NCI-H69 (cell line): ENCODE data around the gene PROCR.
A peak's percentile ranks its signal among the peaks of the same experiment; 100 is the strongest.
"Not testable (repeated sequence)": the region's sequence is repeated elsewhere in the genome, so short reads cannot be mapped to it uniquely, and the experiment has no call there.

ENCODE experiments used
- DNase-seq: peaks from one replicate; lab custom pipeline; 2025; lab: John Stamatoyannopoulos, UW

The PROCR gene

DNA sequence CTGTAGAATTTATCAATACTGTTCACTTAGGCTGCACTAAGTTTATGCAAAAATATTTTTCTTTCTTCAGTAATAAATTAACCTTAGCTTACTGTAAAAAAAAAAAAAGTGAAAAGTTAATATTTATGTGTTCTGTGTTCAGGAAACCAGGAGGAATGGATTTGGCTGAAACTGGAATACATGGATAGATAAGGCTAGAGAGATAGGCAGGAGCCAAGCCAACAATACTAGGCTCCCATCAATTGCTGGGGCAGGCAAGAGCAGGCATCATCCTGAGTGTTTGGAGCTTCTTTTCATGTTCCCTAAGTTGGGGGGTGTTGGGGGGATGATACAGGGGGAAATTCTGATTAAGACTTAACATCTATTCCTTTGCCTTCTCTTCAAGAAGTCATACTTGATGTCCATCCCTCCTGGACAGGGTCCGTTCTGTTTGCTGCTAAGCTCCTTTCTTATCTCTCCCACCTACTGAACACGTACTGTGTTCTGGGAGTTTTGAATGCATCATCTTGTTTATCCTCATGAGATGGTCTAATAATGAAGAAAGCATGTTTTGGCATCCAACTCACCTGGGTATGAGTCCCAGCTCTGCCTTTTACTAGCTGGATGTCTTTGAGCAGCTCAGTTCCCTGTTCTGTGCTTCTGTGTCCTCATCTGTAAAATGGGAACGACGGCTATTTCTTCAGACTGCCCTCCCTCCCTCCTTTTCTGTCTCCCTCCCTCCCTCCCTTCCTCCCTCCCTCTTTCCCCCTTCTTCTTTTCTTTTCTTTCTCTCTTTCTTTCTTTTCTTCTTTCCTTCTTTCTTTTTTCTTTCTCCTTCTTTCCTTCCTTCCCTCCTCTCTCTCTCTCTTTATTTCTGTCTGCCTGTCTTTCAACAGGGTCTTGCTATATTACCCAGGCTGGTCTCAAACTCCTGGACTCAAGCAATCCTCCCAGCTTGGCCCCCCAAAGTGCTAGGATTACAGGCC is 6.4 kb upstream of the PROCR start:
- no peak for DNase-seq

DNA sequence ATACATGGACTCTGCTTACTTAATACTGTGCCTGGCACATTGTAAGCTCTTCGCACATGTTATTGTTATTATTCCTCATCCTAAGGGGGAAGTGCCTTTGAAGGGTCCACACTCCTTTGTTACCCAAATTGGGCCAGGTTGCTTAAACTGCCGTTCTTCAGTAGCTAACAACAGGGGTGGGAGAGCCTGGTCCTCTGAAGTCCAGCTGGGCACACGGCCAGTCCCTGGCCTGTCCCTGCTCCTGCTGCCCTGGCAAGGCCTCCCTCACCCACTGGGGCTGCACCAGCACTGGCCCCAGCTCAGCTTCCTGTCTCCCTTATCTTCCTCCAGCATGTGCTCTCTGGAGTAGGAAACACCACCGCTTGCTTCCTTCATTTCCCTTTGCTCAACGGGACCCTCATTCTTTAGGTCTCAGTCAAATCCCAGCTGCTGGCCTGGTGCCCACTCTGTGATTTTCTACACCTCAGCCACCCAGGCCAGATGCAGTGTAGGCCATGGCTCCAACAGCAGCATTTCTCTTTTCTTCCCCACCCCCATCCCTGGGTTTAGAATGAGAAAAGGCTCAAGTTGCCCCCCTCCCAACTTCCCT is 5.5 kb upstream of the PROCR start:
- no peak for DNase-seq

DNA sequence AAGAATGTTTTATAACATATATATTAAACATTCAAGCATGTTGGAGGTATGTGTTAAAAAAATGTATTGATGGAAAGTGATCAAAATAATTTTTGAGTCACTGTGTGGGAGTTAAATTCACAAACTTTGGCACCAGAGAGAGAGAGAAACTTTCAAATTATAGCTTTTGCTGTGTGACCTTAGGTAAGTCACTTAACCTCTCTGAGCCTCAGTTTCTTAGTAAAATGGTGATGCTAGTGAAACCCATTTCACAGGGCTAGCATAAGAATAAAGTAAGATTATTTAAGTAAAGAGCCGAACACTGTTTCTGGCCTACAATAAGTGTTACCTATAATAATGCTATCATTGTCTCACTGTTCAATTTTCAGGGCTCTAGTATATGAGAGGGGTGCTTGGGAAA is 4.1 kb upstream of the PROCR start:
- no peak for DNase-seq

DNA sequence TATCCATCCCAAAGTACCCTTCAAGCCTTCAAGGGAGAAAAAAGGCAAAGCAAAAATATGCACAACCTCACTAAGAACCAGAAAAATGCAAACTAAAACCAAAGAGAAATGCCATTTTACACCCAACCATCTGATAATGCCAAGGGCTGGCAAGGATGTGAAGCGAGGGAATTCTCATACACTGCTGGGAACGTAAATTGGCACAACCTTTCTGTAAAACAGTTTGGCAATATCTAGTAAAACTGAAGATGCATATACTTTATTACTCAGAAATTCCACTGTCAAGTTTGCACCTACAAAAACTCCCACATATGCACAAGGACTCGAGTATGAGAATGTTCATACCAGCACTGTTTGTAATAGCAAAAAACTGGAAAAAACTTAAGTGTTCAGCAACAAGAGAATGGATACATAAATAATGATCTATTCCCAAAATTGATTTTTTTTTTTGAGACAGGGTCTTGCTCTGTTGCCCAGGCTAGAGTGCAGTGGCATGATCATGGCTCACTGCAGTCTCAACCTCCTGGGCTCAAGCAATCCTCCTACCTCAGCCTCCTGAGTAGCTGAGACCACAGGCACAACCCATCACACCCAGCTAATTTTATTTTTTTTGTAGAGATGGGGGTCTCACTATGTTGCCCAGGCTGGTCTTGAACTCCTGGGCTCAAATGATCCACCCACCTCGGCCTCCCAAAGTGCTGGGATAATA is 3.0 kb upstream of the PROCR start:
- DNase-seq = not testable (repeated sequence)

DNA sequence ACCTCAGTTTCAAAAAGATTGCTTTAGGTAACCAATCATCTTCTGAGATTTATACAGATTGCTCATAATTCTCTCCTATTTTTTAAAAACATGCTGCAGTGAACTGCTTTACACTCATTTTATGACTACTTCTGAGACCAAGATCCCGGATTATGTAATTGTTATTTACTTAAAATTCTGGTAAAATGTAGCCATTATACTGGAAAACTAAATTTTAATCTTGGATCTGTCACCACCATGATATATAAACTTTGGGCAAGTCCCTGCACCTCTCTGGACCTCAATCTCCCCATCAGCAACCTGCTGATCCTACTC is 477 bp upstream of the PROCR start:
- no peak for DNase-seq

DNA sequence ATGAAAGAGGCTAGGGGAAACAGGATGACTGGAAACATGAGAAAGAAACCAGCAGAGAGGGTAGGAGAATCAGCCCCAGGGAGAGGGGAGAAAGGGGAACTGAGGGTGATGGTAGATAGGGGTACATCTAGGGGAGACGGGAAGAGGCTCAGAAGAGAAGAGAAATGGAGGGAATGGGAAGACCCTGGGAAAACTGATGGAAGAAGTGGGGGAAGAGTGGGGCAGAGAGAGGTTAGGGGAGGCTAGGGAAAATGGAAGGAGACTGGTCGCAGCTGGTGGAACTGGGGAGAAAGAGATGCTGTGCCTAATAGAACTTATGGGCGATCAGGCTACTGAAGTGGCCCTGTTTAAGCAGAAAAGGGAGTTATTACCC is 548 bp downstream of the PROCR start:
- DNase-seq = no peak

DNA sequence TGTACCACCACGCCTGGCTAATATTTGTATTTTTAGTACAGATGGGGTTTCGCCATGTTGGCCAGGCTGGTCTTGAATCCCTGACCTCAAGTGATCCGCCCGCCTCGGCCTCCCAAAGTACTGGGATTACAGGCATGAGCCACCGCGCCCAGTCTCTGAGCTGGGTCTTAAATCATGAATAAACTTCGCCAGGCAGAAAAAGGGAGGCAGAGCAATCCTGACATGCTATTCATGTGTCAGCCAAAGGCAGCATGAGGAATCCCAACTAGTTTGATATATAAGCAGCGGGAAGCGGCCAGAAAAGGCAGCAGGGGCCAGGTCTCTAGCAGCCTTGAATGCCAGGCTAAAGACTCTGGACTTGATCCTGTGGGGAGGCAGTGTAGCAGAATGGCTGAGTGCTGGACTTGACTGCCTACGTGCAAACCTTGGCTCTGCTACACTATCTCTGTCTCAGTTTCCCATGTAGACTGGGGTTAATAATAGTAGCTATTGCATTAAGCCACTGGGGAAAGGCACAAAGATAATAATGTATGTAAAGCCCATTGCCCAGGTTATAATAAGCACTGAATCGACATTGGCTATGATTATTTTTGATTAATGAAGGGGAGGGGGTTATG is 1.8 kb downstream of the PROCR start:
- no peak for DNase-seq

DNA sequence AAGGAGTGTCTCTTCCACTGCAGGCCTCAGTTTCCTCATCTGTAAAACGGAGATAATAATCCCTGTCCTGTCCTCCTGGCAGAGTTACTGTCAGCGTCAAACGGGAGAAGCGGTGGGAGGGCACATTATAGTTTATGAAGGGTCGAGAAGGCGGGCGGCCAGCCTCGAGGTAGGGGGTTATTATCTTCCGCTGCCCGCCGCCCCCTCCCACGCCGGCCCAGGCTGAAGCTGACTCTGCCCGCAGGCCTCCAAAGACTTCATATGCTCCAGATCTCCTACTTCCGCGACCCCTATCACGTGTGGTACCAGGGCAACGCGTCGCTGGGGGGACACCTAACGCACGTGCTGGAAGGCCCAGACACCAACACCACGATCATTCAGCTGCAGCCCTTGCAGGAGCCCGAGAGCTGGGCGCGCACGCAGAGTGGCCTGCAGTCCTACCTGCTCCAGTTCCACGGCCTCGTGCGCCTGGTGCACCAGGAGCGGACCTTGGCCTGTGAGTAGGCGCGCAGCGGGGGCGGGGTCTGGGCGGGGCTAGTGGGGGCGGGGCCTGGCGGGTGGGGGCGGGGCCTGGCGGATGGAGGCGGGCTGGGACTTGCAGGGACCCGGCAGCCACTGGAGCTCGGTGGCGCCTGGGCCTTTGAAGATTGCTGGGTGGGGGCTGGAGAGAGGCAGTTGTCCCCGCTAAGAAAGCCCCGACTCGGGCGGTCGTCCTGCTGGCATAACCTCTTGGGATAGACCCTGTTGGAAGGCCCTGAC is 2.8 kb downstream of the PROCR start:
- DNase-seq = peak; percentile 86

DNA sequence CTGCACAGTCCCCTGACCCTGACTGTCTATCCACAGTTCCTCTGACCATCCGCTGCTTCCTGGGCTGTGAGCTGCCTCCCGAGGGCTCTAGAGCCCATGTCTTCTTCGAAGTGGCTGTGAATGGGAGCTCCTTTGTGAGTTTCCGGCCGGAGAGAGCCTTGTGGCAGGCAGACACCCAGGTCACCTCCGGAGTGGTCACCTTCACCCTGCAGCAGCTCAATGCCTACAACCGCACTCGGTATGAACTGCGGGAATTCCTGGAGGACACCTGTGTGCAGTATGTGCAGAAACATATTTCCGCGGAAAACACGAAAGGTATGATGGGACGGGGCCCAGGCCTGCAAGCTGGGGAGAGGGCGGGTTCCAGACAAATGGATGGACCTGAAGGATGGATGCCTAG is 4.3 kb downstream of the PROCR start:
- DNase-seq = no peak

DNA sequence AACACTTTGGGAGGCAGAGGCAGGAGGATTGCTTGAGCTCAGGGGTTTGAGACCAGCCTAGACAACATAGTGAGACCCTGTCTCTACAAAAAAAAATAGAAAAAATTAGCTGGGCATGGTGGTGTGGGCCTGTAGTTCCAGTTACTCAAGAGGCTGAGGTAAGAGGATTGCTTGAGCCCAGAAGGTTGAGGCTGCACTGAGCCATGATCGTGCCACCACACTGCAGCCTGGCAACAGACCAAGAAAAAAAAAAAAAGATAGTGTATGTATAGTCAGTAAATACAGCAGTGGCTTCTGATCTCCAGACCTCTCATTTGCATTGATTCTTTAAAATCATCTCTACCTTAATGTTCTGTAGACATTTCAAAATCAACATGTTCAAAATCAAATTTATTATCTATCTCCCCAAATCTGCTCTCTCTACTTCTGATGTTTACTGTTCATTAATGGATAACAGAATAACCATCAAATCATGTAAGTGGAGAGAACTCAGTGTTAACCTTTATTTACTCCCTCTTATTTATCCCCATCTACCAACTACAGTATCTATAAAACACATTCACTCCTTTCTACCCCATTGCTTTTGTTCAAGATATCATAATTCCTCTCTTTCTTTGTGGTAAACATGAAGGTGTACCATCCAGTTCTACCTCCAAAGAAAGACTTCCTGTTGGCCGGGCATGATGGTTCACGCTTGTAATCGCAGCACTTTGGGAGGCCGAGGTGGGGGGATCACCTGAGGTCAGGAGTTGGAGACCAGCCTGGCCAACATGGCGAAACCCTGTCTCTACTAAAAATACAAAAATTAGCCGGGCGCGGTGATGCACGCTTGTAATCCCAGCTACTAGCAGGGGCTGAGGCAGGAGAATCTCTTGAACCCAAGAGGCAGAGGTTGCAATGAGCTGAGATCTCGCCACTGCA is 7.7 kb downstream of the PROCR start:
- no peak for DNase-seq

DNA sequence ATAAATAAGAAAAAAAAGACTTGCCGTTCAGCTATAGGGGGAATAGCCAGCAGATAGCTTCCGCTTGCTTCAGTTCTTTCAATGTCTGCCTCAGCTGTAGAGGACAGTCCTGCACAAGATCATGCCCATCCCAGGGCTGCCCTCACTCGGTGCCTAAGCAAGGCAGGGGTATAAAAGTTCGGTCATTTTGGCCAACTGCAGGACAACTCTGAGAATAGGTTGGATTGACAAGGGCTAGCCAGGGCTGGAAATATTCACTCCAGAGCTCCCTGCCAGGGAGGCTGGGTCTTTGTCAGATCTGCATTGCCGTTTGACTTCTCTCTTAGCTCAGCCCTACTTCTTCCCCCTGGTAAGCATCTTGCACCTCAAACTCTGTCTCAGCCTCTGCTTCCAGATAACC is 8.4 kb downstream of the PROCR start:
- DNase-seq = no peak

DNA sequence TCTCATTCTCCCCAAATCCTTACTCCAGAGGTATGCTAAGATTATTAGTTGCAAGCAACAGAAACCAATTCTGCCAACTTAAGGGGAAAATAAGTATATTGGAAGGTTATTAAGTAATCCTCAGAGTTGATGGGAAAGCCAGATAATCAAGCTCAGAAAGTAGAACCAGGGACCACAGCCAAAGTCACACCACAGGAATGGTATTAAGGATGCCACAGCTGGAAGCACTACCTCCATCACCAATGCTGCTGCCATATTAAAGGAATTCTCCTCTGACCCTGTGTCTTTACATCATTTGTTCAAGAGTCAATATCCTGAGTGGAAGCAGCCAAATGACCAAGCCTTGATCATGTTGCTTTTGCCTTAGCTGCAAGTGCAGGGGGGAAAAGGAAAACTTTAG is 9.9 kb downstream of the PROCR start:
- no peak for DNase-seq

DNA sequence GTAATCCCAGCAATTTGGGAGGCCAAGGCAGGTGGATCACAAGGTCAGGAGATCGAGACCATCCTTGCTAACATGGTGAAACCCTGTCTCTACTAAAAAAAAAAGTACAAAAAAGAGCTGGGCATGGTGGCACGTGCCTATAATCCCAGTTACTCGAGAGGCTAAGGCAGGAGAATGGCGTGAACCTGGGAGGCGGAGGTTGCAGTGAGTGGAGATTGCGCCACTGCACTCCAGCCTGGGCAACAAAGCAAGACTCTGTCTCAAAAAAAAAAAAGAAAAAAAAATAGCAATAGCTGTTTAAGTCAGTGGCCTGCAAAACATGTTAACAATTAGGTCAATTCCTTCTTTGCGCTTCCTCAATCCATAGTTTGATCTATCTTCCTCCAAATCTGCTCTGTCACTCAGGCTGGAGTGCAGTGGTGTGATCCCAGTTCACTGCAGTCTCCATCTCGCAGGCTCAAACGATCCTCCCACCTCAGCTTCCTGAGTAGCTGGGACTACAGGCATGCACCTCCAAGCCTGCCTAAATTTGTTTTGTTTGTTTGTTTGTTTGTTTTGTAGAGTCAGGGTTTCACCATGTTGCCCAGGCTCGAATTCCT is 14.9 kb downstream of the PROCR start:
- not testable (repeated sequence) for DNase-seq

DNA sequence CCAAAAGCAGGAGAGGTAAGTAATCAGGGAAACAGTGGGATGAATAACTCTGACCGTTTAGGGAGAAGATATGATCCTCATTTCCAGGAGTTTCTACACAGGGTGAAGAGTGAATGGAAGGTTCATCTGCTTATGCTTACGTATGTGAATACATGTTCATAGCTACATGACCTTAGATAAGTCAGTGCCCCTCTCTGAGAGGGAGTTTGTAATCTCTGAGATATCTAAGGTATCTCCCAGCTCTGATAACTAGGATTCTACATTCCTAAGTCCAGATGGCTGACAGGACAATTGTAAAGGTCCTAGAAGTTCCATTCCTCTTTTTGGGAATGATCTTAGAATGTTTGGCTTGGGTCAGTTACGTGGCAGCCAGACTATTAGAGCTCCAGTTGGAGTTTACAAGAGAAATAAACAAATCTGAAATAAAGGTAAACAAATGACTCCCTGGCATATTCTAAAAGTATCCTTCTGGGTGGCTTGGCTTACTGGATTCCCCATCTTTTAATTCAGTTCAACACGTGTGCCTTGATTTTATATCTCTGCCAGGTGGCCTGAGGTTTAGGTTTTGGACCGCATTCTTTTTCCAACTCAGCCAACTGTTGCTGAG is 15.8 kb downstream of the PROCR start:
- no peak for DNase-seq

DNA sequence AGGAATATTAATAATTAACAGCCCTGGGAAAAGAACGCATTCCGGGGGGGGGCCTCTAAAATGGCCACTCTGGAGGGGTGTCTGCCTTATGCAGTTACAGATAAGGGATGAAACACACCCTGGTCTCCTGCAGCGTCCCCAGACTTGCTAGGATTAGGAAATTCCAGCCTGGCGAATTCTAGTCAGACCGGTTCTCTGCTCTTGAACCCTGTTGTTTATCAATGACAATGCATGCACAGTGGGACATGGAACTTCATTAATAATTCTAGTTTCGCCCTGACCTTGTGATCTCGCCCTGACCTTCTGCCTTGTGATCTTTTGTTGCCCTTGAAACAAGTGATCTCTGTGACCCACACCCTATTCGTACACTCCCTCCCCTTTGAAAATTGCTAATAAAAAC is 17.4 kb downstream of the PROCR start:
- DNase-seq = not testable (repeated sequence)

DNA sequence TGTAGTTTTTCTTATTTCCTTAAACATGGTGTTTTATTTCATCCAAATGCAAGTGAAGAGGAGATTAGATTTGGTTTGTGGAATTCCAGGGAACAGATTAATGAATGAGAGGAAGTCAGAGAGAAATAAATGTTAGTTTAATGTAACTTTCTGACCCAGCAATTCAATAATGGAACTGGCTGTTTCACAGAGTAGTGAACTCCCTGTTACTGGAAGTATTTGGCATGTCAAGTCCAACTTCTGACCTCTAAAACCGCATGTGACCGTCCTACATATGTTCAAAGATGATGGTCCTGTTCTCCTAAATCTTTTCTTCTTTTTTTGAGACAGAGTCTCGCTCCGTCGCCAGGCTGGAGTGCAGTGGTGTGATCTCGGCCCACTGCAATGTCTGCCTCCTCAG is 18.7 kb downstream of the PROCR start:
- DNase-seq = no peak

DNA sequence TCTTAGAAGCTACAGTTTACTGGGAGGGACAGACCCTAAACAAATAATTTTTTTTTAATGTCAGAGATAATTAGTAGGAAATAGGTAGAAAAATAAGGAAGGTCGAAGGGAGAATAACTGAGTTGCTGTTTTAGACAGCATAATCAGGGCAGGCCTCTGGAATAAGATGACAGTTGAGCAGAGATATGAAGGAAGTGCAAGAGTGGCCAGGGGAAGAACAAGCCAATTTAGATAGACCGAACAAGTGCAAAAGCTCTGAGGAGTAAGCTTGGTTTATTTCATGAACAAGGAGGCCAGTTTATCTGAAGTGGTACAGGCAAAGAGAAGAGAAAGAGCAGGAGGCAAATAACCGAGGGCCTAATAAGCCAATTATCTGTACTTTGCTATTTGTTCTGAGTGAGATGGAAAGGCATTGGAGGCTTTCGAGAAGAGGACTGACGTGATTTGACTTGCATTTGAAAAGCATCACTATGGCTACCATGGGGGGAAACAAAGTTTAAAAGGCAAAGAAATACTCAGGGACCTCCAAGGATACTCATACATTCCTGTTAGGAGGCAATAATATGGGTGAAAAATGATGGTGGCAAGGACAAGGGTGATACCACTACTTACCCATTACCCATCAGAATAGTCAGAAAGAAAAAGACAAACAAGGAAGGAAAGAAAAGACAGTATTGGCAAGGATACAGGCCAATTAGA is 19.7 kb downstream of the PROCR start:
- DNase-seq = no peak

DNA sequence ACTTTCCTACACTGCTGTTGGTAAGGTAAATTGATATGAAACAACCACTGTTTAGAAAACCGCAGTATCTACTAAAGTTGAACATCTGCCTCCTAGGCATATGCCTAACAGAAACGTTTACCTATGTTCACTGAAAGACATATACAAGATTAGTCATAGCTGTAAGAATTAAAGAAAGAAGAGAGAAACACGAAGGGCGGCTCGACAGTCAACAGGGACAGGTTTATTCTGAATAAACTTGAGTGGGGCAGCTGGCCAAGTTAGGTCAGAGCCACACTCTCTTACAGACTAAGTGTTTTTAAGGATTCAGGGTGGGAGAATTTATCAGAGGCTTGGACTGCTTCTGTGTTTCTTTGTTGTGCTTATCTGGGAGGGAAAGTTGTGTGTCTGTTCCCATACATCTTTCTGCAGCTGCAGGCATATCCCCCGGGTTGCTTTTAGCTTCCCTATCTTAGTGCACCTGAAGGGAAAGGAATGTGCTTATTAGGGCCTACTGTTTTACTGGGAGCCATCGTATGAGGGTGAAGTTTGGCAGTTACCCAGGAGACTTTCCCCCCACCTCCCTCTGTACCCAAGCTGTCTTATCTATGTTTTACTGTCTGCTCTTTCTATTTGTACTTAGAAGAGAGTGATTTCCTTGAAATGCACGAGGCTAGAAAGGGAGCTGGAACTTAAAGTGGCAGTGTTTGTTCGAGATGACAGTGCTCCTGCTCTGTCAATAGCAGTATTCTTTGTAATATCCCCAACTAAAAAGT is 20.4 kb downstream of the PROCR start:
- no peak for DNase-seq
